MM.1S (cell line): Measurements from ENCODE around the gene RPS28.

Experiments used
- CTCF ChIP-seq: fragments of 300-600 bp; sonication (generic); IDR thresholded peaks from 2 replicates; pipeline ENCODE4 v1.5.1; 2016; ENCODE audit warnings: antibody characterized with exemption, low read length, mixed read lengths
- EZH2 ChIP-seq: fragments of 300-600 bp; sonication (generic); optimal IDR thresholded peaks from 2 replicates; pipeline ENCODE3; 2017; ENCODE audit warnings: low read depth, mild to moderate bottlenecking, antibody characterized with exemption, low read length, mixed read lengths

DNA sequence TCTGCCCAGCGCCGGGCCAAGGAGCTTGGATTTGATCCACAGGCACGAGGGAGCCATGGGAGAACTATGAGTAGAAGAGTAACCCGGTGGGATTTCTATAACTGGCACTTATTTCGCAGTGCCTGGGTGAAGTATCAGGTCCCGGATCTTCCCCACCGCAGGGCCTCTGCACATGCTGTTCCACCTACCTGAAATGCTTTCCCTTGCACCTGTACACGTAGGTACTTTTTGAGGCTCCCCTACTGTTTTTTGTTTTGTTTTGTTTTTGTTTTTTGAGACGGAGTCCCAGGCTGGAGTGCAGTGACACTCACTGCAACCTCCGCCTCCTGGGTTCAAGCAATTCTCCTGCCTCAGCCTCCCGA is 22.2 kb downstream of the RPS28 start:
- TF ChIP-seq EZH2 (no peak), CTCF (no peak)
